Measurements from ENCODE around the gene MCCC1. TPM values are rescaled to one million over a fixed set of nuclear protein-coding genes. Genes with fewer than 3 reads are reported as not detected.

MCCC1 gene
- polyA plus RNA-seq, 1 donor (not counting 4 experiments of a cell fraction or from before 2014, with no cell fraction given), result 11.7 TPM

DNA sequence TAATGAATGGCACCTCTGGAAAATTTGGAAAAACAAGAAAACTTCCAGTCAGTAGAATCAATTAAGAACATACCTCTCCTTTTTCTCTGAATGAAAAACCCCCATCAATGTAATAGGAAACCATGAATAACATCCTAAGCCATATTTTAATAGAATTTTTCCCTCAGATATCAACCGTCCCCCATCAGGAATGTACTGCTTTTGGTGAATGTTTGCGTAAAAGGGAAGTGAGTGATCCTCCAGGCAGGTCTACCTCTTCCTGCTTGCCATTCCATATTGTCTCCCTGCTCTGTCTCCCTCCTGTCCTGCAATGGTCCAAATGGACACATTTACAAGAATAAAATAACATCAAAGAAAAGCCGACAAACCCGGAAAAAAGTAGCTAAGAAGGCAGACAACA lies 32.4 kb upstream of the MCCC1 start:
- DNase-seq (ENCODE audit: low read depth, low spot score), result no peak
- H3K9me1 ChIP-seq (ENCODE audit: control insufficient read depth, extremely low read depth, insufficient read depth, low read length), result no peaks in the 10 kb centered on the region
- H3K79me2 ChIP-seq (ENCODE audit: control insufficient read depth, insufficient read depth, low read length), result no peaks in the 10 kb centered on the region
- dilution Hi-C loops (cut with MboI; ENCODE audit: extremely low pct_ligation_motif_present, low sequenced_read_pairs), result no loop called here
- H3K9me3 ChIP-seq (ENCODE audit: control insufficient read depth, low read depth, low read length), result no peaks in the 10 kb centered on the region
- H3K36me3 ChIP-seq (ENCODE audit: control insufficient read depth in 2 of 2, extremely low read depth in 1 of 2, insufficient read depth in 2 of 2, low read length in 2 of 2), result no peaks in the 10 kb centered on the region
- no peak for FAIRE-seq
- H3K4me3 ChIP-seq (ENCODE audit: control insufficient read depth in 2 of 3, extremely low read depth in 1 of 3, insufficient read depth in 2 of 3, low read depth in 1 of 3, low read length in 3 of 3), result no peak overlapping the region
- no peak overlapping the region for H3K9ac ChIP-seq (ENCODE audit: control insufficient read depth, extremely low read depth, insufficient read depth, low read length)
- H3K27me3 ChIP-seq (ENCODE audit: control insufficient read depth, extremely low read depth, insufficient read depth, low read length), result no peaks in the 10 kb centered on the region
- H3K4me2 ChIP-seq (ENCODE audit: control insufficient read depth, extremely low read depth, insufficient read depth, low read depth, low read length), result no peak overlapping the region
- H4K20me1 ChIP-seq (ENCODE audit: control insufficient read depth, extremely low read depth, insufficient read depth, low read length), result no peaks in the 10 kb centered on the region
- H3K4me1 ChIP-seq (ENCODE audit: control insufficient read depth, extremely low read depth, insufficient read depth, low read length), result no peaks in the 10 kb centered on the region
- H3K27ac ChIP-seq (ENCODE audit: control insufficient read depth, insufficient read depth, low read length), result no peak overlapping the region
- no peak for TF ChIP-seq EZH2 (IDR thresholded peaks at IDR 0.05; ENCODE audit: low read length)
- TF ChIP-seq, protein P1, sequence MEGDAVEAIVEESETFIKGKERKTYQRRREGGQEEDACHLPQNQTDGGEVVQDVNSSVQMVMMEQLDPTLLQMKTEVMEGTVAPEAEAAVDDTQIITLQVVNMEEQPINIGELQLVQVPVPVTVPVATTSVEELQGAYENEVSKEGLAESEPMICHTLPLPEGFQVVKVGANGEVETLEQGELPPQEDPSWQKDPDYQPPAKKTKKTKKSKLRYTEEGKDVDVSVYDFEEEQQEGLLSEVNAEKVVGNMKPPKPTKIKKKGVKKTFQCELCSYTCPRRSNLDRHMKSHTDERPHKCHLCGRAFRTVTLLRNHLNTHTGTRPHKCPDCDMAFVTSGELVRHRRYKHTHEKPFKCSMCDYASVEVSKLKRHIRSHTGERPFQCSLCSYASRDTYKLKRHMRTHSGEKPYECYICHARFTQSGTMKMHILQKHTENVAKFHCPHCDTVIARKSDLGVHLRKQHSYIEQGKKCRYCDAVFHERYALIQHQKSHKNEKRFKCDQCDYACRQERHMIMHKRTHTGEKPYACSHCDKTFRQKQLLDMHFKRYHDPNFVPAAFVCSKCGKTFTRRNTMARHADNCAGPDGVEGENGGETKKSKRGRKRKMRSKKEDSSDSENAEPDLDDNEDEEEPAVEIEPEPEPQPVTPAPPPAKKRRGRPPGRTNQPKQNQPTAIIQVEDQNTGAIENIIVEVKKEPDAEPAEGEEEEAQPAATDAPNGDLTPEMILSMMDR (optimal IDR thresholded peaks at IDR 0.05 in 1 of 3, IDR thresholded peaks at IDR 0.05 in 1 of 3, conservative IDR thresholded peaks at IDR 0.05 in 1 of 3; ENCODE audit: extremely low read depth in 1 of 3, insufficient read depth in 2 of 3, low read length in 3 of 3), result no peak
- no peak overlapping the region for H2AFZ ChIP-seq (ENCODE audit: control insufficient read depth, low read length)

DNA sequence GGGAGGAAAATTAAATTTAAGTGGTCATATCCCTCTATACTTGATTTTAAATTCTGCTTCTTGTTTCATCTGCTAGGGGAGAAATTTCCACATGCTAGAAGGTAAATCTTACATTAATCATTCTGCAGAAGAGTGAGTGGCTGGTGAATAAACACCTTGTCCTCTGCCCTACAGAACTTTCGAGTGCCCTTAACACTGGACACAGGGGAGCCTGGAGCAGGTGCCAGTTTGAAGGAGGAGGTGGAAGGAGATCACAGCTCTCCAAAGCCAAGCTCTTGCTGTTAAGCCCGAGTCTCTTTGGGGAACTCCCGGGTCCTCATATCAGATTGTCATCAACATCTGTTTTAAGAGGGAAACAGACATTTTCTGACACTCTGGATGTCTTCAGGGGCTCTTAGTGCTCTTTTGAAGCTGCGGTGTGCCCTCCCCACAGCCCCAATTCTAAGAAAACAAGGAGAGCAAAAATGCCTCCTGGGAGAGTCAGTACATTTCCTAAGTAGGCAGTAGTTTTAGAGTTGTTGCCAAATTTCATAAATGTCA lies 32.0 kb upstream of the MCCC1 start:
- Histone ChIP-seq H3K27me3 (ENCODE audit: control insufficient read depth, extremely low read depth, insufficient read depth, low read length) (no peaks in the 10 kb centered on the region), H3K9ac (ENCODE audit: control insufficient read depth, extremely low read depth, insufficient read depth, low read length) (no peak overlapping the region), H3K9me1 (ENCODE audit: control insufficient read depth, extremely low read depth, insufficient read depth, low read length) (no peaks in the 10 kb centered on the region), H3K27ac (ENCODE audit: control insufficient read depth, insufficient read depth, low read length) (no peak overlapping the region), H4K20me1 (ENCODE audit: control insufficient read depth, extremely low read depth, insufficient read depth, low read length) (no peaks in the 10 kb centered on the region), H3K9me3 (ENCODE audit: control insufficient read depth, low read depth, low read length) (no peaks in the 10 kb centered on the region), H3K4me1 (ENCODE audit: control insufficient read depth, extremely low read depth, insufficient read depth, low read length) (no peaks in the 10 kb centered on the region), H3K36me3 (ENCODE audit: control insufficient read depth in 2 of 2, extremely low read depth in 1 of 2, insufficient read depth in 2 of 2, low read length in 2 of 2) (no peaks in the 10 kb centered on the region), H2AFZ (ENCODE audit: control insufficient read depth, low read length) (no peak overlapping the region), H3K4me3 (ENCODE audit: control insufficient read depth in 2 of 3, extremely low read depth in 1 of 3, insufficient read depth in 2 of 3, low read depth in 1 of 3, low read length in 3 of 3) (no peak overlapping the region), H3K79me2 (ENCODE audit: control insufficient read depth, insufficient read depth, low read length) (no peaks in the 10 kb centered on the region), H3K4me2 (ENCODE audit: control insufficient read depth, extremely low read depth, insufficient read depth, low read depth, low read length) (no peak overlapping the region)
- dilution Hi-C loops (cut with MboI; ENCODE audit: extremely low pct_ligation_motif_present, low sequenced_read_pairs), result no loop called here
- no peak for DNase-seq (ENCODE audit: low read depth, low spot score)
- TF ChIP-seq, protein P1 (optimal IDR thresholded peaks at IDR 0.05 in 1 of 3, IDR thresholded peaks at IDR 0.05 in 1 of 3, conservative IDR thresholded peaks at IDR 0.05 in 1 of 3; ENCODE audit: extremely low read depth in 1 of 3, insufficient read depth in 2 of 3, low read length in 3 of 3), result no peak
- TF ChIP-seq EZH2 (IDR thresholded peaks at IDR 0.05; ENCODE audit: low read length), result no peak
- FAIRE-seq, result no peak
